ENCODE results near the gene GABRB2. TPM values are rescaled to one million over a fixed set of nuclear protein-coding genes. Genes with fewer than 3 reads are reported as not detected.

GABRB2 gene
- polyA plus RNA-seq, 2 of the 4 experiments (the other 2 are of a cell fraction): not detected

GRCh38 chr5:161369022-161369421, 177.5 kb downstream of the GABRB2 start:
- 18% methylated on average over 3 of the region's 3 CpGs for WGBS (ENCODE audit: missing lambda C conversion rate)
- ChIA-PET POLR2A (no interaction called here), CTCF (no interaction called here)
- no peak for DNase-seq (ENCODE audit: low read depth in 1 of 2, low spot score in 1 of 2)
- Histone ChIP-seq H3K27ac (no peak overlapping the region), H3K4me2 (no peak overlapping the region), H3K4me3 (no peak overlapping the region), H3K4me1 (no peaks in the 10 kb centered on the region), H3K9me3 (no peaks in the 10 kb centered on the region)
- no peak for ATAC-seq
- TF ChIP-seq HEYL (CRISPR knock-in tag; IDR thresholded peaks at IDR 0.05) (no peak), JUN (IDR thresholded peaks at IDR 0.05) (no peak), ZC3H11A (IDR thresholded peaks at IDR 0.05) (no peak), KDM5A (IDR thresholded peaks at IDR 0.05) (no peak), PHF8 (IDR thresholded peaks at IDR 0.05; ENCODE audit: borderline replicate concordance, low read depth) (no peak), ZNF302 (CRISPR knock-in tag; IDR thresholded peaks at IDR 0.05) (no peak), EP300 (IDR thresholded peaks at IDR 0.05) (no peak), HOXA7 (CRISPR knock-in tag; IDR thresholded peaks at IDR 0.05) (no peak), GATA3 (IDR thresholded peaks at IDR 0.05; ENCODE audit: borderline replicate concordance) (no peak), MYC (IDR thresholded peaks at IDR 0.05; ENCODE audit: borderline replicate concordance, low read length) (no peak), RNF2 (IDR thresholded peaks at IDR 0.05; ENCODE audit: borderline replicate concordance, low read depth) (no peak), RARB (CRISPR knock-in tag; IDR thresholded peaks at IDR 0.05) (no peak), KDM1A (IDR thresholded peaks at IDR 0.05; ENCODE audit: low read depth) (no peak), CHD4 (IDR thresholded peaks at IDR 0.05; ENCODE audit: borderline replicate concordance) (no peak), CBX2 (IDR thresholded peaks at IDR 0.05; ENCODE audit: borderline replicate concordance, low read depth) (no peak)
- TF ChIP-seq, protein P1, sequence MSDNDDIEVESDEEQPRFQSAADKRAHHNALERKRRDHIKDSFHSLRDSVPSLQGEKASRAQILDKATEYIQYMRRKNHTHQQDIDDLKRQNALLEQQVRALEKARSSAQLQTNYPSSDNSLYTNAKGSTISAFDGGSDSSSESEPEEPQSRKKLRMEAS (IDR thresholded peaks at IDR 0.05): no peak
- TF ChIP-seq, protein P2, sequence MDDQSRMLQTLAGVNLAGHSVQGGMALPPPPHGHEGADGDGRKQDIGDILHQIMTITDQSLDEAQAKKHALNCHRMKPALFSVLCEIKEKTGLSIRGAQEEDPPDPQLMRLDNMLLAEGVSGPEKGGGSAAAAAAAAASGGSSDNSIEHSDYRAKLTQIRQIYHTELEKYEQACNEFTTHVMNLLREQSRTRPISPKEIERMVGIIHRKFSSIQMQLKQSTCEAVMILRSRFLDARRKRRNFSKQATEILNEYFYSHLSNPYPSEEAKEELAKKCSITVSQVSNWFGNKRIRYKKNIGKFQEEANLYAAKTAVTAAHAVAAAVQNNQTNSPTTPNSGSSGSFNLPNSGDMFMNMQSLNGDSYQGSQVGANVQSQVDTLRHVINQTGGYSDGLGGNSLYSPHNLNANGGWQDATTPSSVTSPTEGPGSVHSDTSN (IDR thresholded peaks at IDR 0.05): no peak
- TF ChIP-seq, protein P3, sequence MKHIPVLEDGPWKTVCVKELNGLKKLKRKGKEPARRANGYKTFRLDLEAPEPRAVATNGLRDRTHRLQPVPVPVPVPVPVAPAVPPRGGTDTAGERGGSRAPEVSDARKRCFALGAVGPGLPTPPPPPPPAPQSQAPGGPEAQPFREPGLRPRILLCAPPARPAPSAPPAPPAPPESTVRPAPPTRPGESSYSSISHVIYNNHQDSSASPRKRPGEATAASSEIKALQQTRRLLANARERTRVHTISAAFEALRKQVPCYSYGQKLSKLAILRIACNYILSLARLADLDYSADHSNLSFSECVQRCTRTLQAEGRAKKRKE (CRISPR knock-in tag; IDR thresholded peaks at IDR 0.05; ENCODE audit: low read depth): no peak
- no peak for FAIRE-seq

GRCh38 chr5:161358446-161358845, 188.1 kb downstream of the GABRB2 start:
- Histone ChIP-seq H3K4me3 (no peak overlapping the region), H3K4me1 (no peaks in the 10 kb centered on the region), H3K27ac (no peak overlapping the region), H3K9me3 (no peaks in the 10 kb centered on the region), H3K4me2 (no peak overlapping the region)
- TF ChIP-seq CHD4 (IDR thresholded peaks at IDR 0.05; ENCODE audit: borderline replicate concordance) (no peak), HMGXB4 (CRISPR knock-in tag; IDR thresholded peaks at IDR 0.05; ENCODE audit: borderline replicate concordance) (no peak), ZFP36 (IDR thresholded peaks at IDR 0.05; ENCODE audit: borderline replicate concordance, partially characterized antibody) (no peak)
- 0% methylated on average over 2 of the region's 2 CpGs for WGBS (ENCODE audit: missing lambda C conversion rate)
- CTCF ChIA-PET: no interaction called here
- POLR2A ChIA-PET: no interaction called here
- no peak for FAIRE-seq
- no peak for DNase-seq (ENCODE audit: low read depth in 1 of 2, low spot score in 1 of 2)
- ATAC-seq: no peak

DNA sequence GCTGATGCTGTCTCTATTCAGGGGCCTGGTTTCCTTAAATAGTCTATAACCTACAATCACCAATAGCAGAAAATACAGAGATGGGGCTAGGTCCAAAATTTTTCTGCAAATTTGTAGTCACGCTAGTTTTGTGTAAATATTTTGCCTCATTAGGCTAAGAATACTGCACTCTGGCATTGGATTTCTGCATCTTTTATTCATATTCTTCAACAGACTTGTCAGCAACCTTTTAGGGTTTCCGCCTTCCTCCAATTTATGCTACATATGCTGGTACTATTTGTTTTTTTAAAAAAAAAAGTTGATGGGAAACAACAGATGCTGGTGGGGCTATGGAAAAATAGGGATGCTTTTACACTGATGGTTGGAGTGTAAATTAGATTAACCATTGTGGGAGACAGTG, 202.3 kb downstream of the GABRB2 start:
- no peak for DNase-seq (ENCODE audit: low read depth in 1 of 2, low spot score in 1 of 2)
- no peak overlapping the region for H3K27ac ChIP-seq
- no peak overlapping the region for H3K4me2 ChIP-seq
- ChIA-PET CTCF (no interaction called here), POLR2A (no interaction called here)
- ATAC-seq: no peak
- TF ChIP-seq ZNF302 (CRISPR knock-in tag; IDR thresholded peaks at IDR 0.05) (no peak), PHF8 (IDR thresholded peaks at IDR 0.05; ENCODE audit: borderline replicate concordance, low read depth) (no peak)
- H3K4me3 ChIP-seq: no peak overlapping the region
- FAIRE-seq: no peak
- H3K4me1 ChIP-seq: no peaks in the 10 kb centered on the region
- WGBS (ENCODE audit: missing lambda C conversion rate): 15% methylated on average over 2 of the region's 2 CpGs
- H3K9me3 ChIP-seq: no peaks in the 10 kb centered on the region
